Vagina (tissue), 1 donor: ENCODE results near the gene SPATA20. TPM values are rescaled to one million over a fixed set of nuclear protein-coding genes. Genes with fewer than 3 reads are reported as not detected.

Source experiments
- total RNA-seq: library from RNA; depleted of rRNA; stranded (reverse); fragments of >200 nt; gene quantifications from one replicate; pipeline ENCODE4 v1.2.3, GENCODE V29; 2016

SPATA20 gene
- total RNA-seq, 1 donor from 2014 or later: 73.4 TPM

Other genes starting within 250 kb of the SPATA20 start
- gene XYLT2, start 201.0 kb upstream of the SPATA20 start, total RNA-seq: 30.4 TPM
- gene MRPL27, start 174.0 kb upstream of the SPATA20 start, total RNA-seq: 41.7 TPM
- gene EME1, start 173.9 kb upstream of the SPATA20 start, total RNA-seq: 2.9 TPM
- gene LRRC59, start 149.7 kb upstream of the SPATA20 start, total RNA-seq: 49.6 TPM
- 56.0 TPM for gene ACSF2, start 121.0 kb upstream of the SPATA20 start, total RNA-seq
- gene CHAD, start 78.3 kb upstream of the SPATA20 start, total RNA-seq: not detected
- 37.3 TPM for gene RSAD1, start 68.3 kb upstream of the SPATA20 start, total RNA-seq
- not detected for gene MYCBPAP, start 38.7 kb upstream of the SPATA20 start, total RNA-seq
- gene EPN3, start 14.4 kb upstream of the SPATA20 start, total RNA-seq: 21.9 TPM
- gene CACNA1G, start 13.5 kb downstream of the SPATA20 start, total RNA-seq: 4.9 TPM
- 47.6 TPM for gene ABCC3, start 87.7 kb downstream of the SPATA20 start, total RNA-seq
- 21.6 TPM for gene ANKRD40, start 160.7 kb downstream of the SPATA20 start, total RNA-seq
- 108 TPM for gene LUC7L3, start 172.4 kb downstream of the SPATA20 start, total RNA-seq
- not detected for gene ANKRD40CL, start 220.3 kb downstream of the SPATA20 start, total RNA-seq